Measurements from ENCODE around the gene MAN1C1.

The MAN1C1 gene

DNA sequence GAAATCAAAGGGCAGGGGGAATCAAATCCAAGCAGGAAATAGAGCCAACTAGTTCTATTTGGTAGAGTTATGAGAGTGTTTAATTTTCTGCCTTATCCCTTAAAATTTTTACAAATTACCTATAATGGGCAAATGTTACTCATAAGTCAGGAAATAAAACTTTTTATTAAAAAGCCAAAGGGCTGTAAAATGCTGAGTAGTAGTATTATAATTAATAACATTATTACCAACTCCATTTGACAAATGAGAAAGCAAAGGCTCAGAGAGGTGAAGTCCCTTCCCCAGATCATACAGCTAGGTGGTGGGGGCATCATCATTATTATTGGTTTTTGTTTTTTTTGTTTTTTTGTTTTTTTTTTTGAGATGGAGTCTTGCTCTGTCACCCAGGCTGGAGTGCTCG, 186.8 kb downstream of the MAN1C1 start:
- DNase-seq (ENCODE audit: low read depth): no peak

DNA sequence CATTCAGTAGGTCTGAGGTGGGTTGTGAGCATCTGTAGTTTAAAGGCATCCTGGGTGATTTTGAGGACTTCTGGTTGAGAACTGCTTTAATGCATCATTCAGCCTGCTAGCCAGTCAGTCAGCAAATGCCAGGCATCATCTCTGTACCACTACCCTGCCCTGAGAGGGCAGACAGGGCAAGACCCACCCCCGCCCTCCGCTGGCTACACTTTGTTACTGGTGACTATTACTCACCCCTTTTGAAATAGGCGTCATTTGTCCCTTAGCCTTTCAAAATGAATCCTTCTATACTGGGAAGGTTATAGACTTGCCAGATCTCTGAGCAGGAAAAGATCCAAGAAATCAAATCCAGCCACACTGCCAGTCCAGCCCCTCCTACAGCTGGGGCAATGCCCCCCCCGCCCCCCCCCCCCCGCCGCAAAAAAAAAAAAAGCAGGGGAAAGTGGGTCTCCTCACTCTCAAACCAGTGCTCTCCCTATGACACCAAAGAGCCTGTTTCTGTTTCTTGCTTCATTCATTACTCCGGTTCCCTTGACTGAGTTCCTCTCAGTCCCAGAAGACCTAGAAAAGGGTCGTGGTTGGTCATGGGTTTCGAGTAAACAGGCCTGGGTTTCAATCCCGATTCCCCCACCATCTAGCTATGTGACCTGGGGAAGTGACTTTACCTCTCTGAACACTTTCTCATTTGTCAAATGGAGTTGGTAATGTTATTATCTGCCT, 187.8 kb downstream of the MAN1C1 start:
- DNase-seq (ENCODE audit: low read depth): no peak

DNA sequence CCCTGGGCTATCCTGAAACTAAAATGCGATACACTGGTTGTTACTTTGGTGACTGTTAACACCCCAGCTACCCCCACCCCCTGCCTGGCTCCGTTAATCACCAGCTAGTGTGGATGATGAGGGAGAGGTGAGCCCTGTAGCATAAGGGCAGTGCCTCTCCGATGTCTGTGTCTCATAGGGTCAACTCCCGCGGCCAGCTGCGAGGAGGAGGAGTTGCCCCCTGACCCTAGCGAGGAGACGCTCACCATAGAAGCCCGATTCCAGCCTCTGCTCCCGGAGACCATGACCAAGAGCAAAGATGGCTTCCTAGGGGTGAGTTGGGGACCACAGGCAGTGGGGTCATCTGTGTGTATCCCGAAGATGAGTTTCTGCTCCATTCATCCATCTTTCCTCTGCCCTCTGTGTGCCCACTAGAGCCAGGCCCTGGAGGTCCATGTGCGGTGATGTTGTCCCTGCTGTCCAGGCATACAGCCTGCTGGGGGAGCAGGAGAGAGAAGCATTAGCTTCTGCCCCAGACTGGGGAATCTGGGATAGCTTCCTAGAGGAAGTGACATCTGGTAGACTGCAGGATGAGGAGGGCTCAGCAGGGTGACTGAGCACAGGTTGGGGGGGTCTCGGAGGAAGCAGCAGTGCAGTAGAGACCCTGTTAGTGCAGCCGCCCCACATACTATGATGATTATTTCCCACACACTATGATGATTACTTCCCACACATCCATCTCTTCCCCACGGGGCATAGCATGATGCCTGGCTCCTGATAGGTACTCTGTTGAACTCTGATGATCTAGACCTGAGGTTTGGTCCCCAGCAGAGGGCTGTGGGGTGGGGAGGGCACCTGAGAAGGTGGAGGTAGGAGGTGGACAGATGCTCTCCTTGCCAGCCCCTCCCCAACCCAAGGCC, 188.6 kb downstream of the MAN1C1 start:
- DNase-seq (ENCODE audit: low read depth): no peak

DNA sequence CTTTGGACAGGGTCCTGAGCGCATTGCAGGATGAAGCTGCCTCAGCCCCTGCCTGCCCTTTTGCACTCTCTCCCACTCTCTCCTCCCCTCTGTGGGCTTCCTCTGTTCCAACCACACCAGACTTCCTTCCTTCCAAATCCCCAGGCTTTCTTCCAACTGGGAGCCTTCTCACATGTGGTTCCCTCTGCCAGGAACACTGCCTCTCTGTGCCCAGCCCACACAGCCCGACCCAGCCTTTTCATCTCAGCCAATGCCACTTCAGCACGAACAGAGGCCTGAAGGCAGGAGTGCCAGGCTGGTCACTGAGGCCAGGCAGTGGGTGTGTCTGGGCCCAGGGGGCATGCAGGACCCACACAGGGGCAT, 189.3 kb downstream of the MAN1C1 start:
- DNase-seq (ENCODE audit: low read depth): peak; percentile 49

DNA sequence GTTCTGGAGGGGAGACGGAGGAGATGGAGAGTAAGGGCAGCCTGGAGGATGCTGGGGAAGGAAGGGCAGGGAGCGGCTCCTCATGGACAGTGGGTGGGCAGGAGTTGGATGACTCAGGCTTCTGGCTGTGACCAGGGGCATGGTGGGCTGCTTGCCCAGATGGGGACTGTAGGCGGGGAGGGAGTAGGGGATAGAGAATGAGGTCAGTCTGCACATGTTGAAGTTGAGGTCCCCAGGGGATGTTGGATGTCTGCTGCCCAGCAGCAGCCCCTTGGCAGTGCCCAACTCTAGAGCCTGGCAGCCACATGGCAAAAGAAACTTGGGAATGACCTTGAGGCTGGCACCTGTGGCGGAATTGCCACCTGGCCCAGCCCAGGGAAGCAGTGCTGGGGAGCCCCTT, 189.8 kb downstream of the MAN1C1 start:
- peak; percentile 46 for DNase-seq (ENCODE audit: low read depth)

DNA sequence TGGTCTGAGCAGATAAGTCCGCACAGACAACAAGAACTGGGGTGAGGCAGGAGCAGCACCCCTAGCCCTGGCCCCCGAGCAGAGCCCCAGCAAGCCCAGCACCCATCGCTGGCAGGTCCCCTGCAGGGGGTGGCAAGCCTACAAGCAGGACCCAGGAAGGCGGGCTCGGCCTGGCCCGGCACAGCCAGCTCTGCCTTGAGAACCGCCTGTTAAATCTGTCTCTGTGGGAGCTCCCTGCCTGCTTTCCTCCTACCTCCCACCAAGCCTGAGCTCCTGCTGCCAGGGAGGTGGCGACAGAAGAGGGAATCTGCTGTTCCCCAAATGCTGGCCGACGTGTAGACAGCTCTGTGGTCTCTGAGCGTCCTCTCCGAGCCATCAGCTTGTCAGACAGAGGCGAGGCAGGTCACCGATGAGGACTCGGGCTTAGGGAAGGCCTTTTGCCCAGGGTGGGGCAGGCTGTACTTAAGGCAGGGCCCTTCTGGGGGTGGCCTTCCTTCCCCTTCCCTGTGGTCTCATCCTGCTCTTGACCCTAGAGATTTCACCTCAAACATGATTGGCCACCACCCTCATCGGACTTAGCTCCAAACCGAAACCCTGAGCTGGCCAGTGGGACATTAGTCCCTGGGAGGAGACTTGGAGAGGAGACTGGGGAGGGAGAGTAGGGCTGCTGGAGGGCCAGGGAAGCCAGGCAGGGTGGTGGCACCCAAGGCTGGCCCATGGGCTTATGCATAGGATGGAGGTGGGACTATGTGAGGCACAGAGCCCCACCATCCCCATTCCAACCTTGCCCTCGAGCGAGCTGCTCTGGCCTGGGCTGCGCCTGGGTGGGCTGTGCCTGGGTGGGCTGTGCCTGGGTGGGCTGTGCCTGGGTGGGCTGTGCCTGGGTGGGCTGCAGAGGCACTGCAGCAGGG, 191.1 kb downstream of the MAN1C1 start:
- DNase-seq (ENCODE audit: low read depth): no peak

DNA sequence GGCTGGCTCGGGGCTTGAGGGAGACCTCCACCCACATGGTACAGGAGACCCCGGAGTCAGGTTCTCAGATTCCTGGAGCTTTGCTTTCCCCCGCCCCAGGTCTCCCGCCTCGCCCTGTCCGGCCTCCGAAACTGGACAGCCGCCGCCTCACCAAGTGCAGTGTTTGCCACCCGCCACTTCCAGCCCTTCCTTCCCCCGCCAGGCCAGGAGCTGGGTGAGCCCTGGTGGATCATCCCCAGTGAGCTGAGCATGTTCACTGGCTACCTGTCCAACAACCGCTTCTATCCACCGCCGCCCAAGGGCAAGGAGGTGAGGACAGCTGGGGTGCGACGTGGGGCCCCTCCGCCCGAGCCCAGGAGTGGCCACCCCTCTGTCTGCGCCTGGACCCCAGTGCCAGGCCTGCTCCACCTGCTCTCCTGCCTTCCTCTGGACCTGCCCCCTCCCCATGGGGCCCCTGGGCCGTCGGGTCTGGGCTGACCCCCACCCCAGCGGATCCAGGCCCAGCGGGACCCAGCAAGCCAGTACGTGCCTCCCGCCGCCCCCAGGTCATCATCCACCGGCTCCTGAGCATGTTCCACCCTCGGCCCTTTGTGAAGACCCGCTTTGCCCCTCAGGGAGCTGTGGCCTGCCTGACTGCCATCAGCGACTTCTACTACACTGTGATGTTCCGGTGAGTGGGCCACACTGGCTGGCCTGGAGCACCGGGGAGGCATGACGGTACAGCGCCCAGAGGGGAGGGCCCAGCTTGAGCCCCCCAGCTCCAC, 192.1 kb downstream of the MAN1C1 start:
- DNase-seq (ENCODE audit: low read depth): no peak

DNA sequence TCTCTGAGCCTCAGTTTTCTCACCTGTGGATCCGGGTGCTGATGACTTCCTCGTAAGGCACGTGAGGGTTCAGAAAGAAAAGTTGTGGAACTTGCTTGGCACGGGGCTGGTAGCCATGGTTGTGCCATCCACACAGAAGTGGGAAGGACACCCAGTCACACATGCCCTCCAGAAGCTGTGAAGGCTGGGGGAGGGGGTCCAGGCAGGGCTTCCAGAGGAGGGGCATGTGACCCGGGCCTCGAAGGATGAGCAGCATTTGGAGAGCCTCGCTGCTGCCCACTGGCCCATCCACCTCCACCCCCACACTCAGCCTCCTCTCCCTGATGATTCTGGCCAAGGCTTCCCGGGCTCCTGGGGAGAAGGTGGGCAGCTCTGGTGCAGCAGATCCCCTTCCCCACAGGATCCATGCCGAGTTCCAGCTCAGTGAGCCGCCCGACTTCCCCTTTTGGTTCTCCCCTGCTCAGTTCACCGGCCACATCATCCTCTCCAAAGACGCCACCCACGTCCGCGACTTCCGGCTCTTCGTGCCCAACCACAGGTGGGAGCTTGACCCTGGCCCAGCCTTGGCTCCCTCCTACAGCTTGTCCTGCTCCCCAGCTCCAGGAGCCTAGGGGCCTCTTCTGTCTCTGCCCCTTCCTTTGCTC, 192.8 kb downstream of the MAN1C1 start:
- DNase-seq (ENCODE audit: low read depth): no peak

DNA sequence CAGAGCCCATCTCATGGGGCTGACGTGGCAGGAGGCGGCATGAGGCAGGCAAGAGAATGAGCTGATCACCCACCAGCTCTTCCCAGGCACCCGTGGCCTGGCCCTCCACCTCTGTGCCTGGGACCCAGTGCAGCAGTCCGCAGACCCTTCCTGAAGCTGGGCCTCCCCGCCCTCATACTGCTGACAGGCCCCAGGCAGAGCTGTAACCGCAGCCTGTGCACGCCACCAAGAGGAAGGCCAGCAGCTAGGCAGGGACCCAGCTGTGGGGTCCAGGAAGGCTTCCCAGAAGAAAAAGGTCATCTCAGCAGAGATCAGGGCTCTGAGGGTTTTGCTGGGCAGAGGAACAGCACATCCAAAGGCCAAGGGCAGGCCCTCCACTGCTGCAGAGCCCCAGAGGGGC, 193.3 kb downstream of the MAN1C1 start:
- no peak for DNase-seq (ENCODE audit: low read depth)

DNA sequence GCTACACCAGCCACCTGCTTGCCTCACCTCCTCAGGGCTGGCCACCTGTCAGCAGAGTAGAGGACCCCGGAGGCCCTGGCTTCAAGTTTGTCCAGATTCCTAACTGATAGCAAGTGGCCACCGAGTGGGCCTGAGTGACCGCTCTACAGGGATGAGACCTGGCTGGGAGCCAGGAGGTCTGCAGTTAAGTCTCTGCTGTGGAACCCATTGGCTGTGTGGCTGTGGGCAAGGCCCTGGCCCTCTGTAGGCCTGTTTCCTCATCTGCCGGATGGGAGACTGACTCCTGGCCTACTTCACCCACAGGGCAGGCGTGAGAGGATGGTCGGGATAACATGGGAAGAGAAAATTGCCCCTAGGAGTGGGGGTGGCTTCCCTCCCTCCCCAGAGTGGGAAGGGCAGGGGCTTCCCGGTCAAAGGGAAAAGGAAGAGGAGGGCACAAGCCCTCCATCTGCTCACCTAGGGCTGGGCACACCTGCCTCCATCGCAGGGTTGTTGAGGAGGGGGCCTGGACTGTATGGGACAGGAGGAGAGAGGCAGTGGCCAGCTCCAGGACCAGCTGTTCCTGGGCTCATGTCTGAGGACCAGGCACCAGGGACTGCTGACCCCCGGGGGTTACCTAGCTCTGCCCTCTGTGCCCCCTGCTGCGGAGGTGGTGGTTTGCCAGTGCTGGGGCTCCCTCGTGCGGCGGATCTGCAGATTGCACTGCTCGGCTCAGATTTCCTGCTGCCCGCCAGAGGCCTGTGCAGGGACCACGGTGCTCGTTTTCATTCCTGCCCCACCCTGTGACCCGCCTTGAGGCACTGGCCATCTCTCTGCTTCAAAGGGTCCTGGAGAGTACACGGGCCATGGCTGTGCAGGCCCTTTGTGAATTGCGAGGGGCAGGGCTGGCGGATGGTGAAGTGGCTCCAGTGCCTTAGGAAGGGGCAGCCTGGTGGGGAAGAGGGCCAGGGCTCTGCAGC, 194.0 kb downstream of the MAN1C1 start:
- peak; percentile 59 for DNase-seq (ENCODE audit: low read depth)

DNA sequence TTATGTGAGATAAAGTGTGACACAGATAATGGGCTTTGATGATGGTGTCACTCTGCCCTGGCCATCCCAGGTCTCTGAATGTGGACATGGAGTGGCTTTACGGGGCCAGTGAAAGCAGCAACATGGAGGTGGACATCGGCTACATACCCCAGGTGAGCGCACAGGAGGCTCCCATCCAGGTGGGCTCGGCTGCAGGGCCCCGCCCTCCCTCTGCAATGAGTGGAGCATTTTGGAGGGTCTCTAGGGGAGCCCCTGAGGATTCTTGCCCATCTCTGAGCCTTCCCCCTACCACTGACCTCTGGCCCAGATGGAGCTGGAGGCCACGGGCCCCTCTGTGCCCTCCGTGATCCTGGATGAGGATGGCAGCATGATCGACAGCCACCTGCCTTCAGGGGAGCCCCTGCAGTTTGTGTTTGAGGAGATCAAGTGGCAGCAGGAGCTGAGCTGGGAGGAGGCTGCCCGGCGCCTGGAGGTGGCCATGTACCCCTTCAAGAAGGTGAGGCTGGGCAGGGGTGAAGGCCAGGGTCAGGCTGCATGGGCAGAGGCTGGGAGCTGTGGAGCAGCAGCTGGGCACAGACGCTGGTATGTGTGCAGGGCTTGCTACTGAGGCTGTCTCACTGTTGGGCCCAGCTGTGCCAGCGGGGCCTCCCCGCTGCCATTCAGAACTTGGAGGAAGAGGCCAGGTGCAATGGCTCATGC, 194.9 kb downstream of the MAN1C1 start:
- no peak for DNase-seq (ENCODE audit: low read depth)

DNA sequence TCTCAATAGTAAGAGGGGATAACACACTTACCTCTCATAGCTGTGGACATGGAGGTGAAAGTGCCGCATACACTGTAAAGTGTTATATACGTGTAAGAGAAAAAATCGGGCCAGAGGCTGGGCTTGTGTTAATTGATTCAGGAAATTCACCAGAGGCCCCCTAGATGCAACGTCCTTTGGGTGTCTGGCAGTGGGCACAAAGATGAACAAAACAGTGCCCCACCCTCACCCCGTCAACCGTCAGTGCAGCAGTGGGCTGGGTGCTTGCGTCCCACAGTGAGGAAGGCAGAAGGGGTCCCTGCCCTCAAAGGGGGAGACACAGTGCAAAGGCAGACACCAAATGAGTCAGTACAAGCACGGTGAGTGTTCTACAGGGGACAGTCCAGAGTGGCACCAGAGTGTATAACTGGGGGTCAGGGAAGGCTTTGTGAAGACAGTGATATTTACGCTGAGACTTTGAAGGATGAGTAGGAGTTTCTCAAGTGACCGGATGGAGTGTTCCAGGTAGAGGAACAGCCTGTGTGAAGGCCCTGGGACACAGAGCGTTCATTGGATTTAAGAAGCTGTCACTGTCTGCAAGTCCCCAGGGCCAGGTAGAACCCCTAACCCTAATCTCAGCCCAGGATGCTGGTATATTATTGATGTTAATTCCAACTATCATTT, 196.6 kb downstream of the MAN1C1 start:
- no peak for DNase-seq (ENCODE audit: low read depth)

DNA sequence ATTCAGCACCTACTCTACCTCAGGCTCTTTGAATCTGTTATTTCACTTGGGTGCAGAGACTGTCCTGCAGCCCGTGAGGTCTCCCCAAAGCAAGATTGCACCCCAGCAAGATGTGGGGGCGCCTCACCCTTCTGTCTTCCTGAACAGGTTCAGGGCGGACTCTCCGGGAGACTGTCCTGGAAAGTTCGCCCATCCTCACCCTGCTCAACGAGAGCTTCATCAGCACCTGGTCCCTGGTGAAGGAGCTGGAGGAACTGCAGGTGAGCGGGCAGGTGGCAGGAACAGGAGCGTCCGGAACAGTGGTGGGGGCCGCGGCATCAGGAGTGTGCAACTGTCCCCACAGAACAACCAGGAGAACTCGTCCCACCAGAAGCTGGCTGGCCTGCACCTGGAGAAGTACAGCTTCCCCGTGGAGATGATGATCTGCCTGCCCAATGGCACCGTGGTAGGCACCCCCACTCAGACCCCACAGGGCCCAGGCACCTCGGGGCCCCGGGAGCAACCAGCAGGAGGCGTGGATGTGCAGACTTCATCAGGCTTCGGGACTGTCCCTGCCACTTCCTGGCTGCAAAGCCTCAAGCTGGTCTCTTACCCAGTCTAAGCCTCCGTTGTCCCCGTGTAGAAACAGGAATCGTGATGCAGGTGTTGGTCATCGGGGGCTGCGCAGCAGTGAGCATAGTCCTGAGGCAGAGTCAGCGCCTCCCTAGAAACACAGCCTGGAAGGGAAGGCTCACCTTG, 197.3 kb downstream of the MAN1C1 start:
- no peak for DNase-seq (ENCODE audit: low read depth)

DNA sequence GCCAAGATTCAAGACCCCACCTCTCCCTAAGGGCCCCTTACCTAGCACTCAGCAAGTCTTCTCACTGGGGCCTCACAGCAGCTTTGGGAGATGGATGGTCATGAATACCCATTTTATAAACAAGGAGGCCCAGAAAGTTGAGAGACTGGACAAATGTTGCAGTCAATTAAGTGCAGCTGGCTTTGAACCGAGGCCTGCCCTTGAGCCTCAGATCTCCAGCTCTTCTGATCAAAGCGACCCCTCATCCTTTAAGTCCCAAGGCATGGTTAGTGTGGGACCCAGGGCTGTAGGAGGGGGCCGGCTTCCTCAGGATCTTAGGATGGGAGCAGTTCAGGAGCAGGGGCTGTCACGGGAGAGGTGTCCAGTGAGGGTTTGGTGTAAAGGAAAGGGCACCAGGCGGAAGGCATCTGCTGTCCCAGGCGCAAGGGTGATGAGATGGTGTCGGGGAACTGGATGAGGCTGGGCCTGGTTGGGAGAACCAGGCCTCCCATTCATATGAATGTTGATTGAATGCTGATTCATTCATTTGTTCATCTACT, 198.0 kb downstream of the MAN1C1 start:
- no peak for DNase-seq (ENCODE audit: low read depth)

DNA sequence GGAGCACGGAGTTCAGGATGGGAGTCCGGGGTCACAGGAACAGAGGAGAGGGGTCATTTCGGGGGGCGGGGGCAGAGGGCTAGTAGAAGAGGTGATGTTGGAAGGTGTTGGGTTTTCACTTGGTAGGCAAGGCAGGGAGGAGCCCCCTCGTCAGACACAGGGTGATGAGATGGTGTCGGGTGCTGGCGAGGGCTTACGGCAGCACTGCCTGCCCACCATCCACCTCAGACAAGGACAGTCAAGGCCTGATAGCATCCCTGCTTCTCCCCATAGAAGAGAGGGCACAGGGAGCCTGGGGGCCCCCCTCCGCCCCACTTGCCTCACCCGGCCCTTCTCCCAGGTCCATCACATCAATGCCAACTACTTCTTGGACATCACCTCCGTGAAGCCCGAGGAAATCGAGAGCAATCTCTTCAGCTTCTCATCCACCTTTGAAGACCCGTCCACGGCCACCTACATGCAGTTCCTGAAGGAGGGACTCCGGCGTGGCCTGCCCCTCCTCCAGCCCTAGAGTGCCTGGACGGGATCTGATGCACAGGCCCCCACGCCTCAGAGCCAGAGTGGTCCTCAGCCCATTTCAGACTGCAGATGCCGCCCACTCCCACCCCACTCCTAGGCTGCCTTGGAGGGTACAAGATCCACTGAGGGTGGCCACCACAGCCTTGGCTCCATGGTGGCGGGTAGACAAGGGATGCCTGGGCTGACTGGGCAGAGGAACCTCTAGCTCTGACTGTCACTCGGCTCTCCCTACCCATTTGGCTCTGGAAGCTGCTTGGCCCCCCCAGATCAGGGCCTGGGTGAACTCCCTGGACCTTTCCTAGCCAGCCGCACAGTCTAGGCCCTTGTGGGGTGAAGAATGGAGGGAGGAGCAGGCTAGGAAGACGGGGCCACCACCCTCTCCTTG, 198.9 kb downstream of the MAN1C1 start:
- no peak for DNase-seq (ENCODE audit: low read depth)

DNA sequence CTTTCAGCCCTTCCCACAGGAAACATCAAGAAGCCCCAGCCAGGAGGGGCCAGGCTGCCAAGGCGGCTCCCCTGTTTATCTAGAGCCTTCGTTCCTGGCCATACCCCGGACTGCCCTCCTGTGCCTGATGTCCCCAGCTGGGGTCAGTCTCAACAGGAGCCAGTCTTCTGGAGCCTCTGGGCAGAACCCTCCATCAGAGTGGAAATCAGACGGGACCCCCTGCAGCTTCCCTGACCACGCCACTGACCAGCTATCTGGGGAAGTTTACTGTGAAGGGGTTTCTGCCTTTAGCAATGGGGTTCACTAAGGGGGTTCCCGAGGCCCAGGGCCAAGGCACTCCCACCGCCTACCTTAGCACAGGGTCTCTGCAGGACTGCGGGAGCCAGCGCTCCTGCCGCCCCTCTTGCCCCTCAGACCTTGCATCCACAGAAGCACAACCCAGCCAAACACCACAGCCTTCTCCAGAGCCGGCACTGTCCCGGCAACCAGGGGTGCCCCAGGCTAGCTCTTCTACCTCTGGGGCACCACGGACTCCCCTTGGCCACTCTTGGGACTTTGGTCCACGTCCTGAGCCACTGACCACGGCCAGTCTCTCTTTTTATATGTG, 199.6 kb downstream of the MAN1C1 start:
- no peak for DNase-seq (ENCODE audit: low read depth)

Measured in EH (cell line).